ENCODE results near the gene BMAL1. TPM values are rescaled to one million over a fixed set of nuclear protein-coding genes. Genes with fewer than 3 reads are reported as not detected.

BMAL1 gene
- total and polyA plus RNA-seq, 9 donors = 17.7 to 53.4 (median 24.8) TPM

- no peak overlapping the region for H3K4me3 ChIP-seq
- TF ChIP-seq CTCF (IDR thresholded peaks at IDR 0.05) (no peak), EP300 (IDR thresholded peaks at IDR 0.05) (no peak), POLR2A (IDR thresholded peaks at IDR 0.05) (no peak)
- no peaks in the 10 kb centered on the region for H3K9me3 ChIP-seq
- intact Hi-C loops (cut with DNase I) = no loop called here
- 77 to 83% (median 81%) methylated on average over 7 of the region's 7 CpGs for WGBS, 3 donors
- no peak overlapping the region for H3K27ac ChIP-seq
- no peaks in the 10 kb centered on the region for H3K27me3 ChIP-seq
- DNase-seq = no peak
- no peaks in the 10 kb centered on the region for H3K36me3 ChIP-seq
- peaks cover 8% of the 10 kb centered on the region for H3K4me1 ChIP-seq (ENCODE audit: insufficient read depth)
Observed at GRCh38 chr11:13304655-13305335, 27.2 kb downstream of the BMAL1 start.

- intact Hi-C loops (cut with DNase I) = no loop called here
- H3K4me3 ChIP-seq = no peak overlapping the region
- 94 to 99% (median 96%) methylated on average over 2 of the region's 2 CpGs for WGBS, 3 donors
- H3K9me3 ChIP-seq = no peaks in the 10 kb centered on the region
- peaks cover 10% of the 10 kb centered on the region for H3K4me1 ChIP-seq (ENCODE audit: insufficient read depth)
- TF ChIP-seq CTCF (IDR thresholded peaks at IDR 0.05) = no peak
- no peak for TF ChIP-seq EP300 (IDR thresholded peaks at IDR 0.05)
- no peaks in the 10 kb centered on the region for H3K36me3 ChIP-seq
- no peaks in the 10 kb centered on the region for H3K27me3 ChIP-seq
- no peak overlapping the region for H3K27ac ChIP-seq
- no peak for DNase-seq
Observed at GRCh38 chr11:13308704-13309103, 31.1 kb downstream of the BMAL1 start.

GRCh38 chr11:13309156-13309555 lies 31.6 kb downstream of the BMAL1 start:
- Histone ChIP-seq H3K27me3 (no peaks in the 10 kb centered on the region), H3K9me3 (no peaks in the 10 kb centered on the region), H3K4me3 (no peak overlapping the region), H3K4me1 (ENCODE audit: insufficient read depth) (peaks cover 12% of the 10 kb centered on the region), H3K27ac (no peak overlapping the region), H3K36me3 (no peaks in the 10 kb centered on the region)
- no peak for DNase-seq
- WGBS, 3 donors = 95 to 99% (median 96%) methylated on average over 4 of the region's 4 CpGs
- intact Hi-C loops (cut with DNase I) = no loop called here
- no peak for TF ChIP-seq EP300 (IDR thresholded peaks at IDR 0.05)
- TF ChIP-seq CTCF (IDR thresholded peaks at IDR 0.05) = no peak
- no peak for TF ChIP-seq POLR2A (IDR thresholded peaks at IDR 0.05)

GRCh38 chr11:13310443-13310842 lies 32.9 kb downstream of the BMAL1 start:
- no peak for DNase-seq
- intact Hi-C loops (cut with DNase I) = no loop called here
- WGBS, 3 donors = 92 to 95% (median 95%) methylated on average over 6 of the region's 6 CpGs
- Histone ChIP-seq H3K4me1 (ENCODE audit: insufficient read depth) (peaks cover 19% of the 10 kb centered on the region), H3K27me3 (no peaks in the 10 kb centered on the region), H3K4me3 (no peak overlapping the region), H3K27ac (no peak overlapping the region), H3K36me3 (no peaks in the 10 kb centered on the region), H3K9me3 (no peaks in the 10 kb centered on the region)
- TF ChIP-seq POLR2A (IDR thresholded peaks at IDR 0.05) (no peak), EP300 (IDR thresholded peaks at IDR 0.05) (no peak), CTCF (IDR thresholded peaks at IDR 0.05) (no peak)
